Osteoblast (primary cell): Measurements from ENCODE around the gene AP4S1. TPM values are rescaled to one million over a fixed set of nuclear protein-coding genes. Genes with fewer than 3 reads are reported as not detected.
A peak's percentile ranks its signal among the peaks of the same experiment; 100 is the strongest.

Experiments
- DNase-seq: peaks from one replicate; pipeline ENCODE4 v3.0.0; 2011; ENCODE audit warnings: low spot score, mixed read lengths; ENCODE audit not compliant: insufficient read length; ENCODE audit errors: missing footprints
- H2AFZ ChIP-seq: 2 replicates; pipeline ENCODE4 v1.6.0; 2011; ENCODE audit warnings: mild to moderate bottlenecking, low read length
- H3K27ac ChIP-seq: 2 replicates; pipeline ENCODE4 v1.5.1; 2011; ENCODE audit warnings: mild to moderate bottlenecking, low read depth, low read length, moderate library complexity
- H3K27me3 ChIP-seq: 2 replicates; pipeline ENCODE4 v1.6.0; 2012; ENCODE audit warnings: mild to moderate bottlenecking, control low read depth, inconsistent platforms, low read length, moderate library complexity; ENCODE audit not compliant: insufficient read depth
- H3K36me3 ChIP-seq: 2 replicates; pipeline ENCODE4 v1.5.1; 2011; ENCODE audit warnings: mild to moderate bottlenecking, low read length, control low read depth, moderate library complexity; ENCODE audit not compliant: insufficient read depth
- H3K4me1 ChIP-seq: 2 replicates; pipeline ENCODE4 v1.5.1; 2011; ENCODE audit warnings: mild to moderate bottlenecking, low read length, control low read depth, moderate library complexity; ENCODE audit not compliant: insufficient read depth
- H3K4me2 ChIP-seq: 2 replicates; pipeline ENCODE4 v1.6.0; 2011; ENCODE audit warnings: mild to moderate bottlenecking, low read length; ENCODE audit not compliant: insufficient read depth
- H3K4me3 ChIP-seq: fragments of 200-600 bp; sonication (generic); 3 replicates; pipeline ENCODE4 v1.5.1; 2012; ENCODE audit warnings: mild to moderate bottlenecking, low read length, inconsistent platforms; ENCODE audit not compliant: insufficient read depth
- H3K79me2 ChIP-seq: 2 replicates; pipeline ENCODE4 v1.6.0; 2012; ENCODE audit warnings: mild to moderate bottlenecking, low read length, control low read depth, inconsistent platforms; ENCODE audit not compliant: insufficient read depth
- H3K9me3 ChIP-seq: 2 replicates; pipeline ENCODE4 v1.5.1; 2011; ENCODE audit warnings: low read depth, low read length, control low read depth
- H4K20me1 ChIP-seq: 2 replicates; pipeline ENCODE4 v1.6.0; 2012; ENCODE audit warnings: mild to moderate bottlenecking, low read length, control low read depth; ENCODE audit not compliant: insufficient read depth
- CTCF ChIP-seq: IDR thresholded peaks from 2 replicates; pipeline ENCODE4 v1.5.1; 2011; ENCODE audit warnings: mild to moderate bottlenecking, low read depth, low read length, moderate library complexity; ENCODE audit errors: extremely low read depth
- total RNA-seq: library from RNA; depleted of rRNA; stranded (reverse); fragments of >200 nt; gene quantifications from 2 replicates; pipeline ENCODE4 v1.2.3, GENCODE V29; 2012

The AP4S1 gene
- total RNA-seq, 1 donor: 5.4 TPM

- H3K27me3 ChIP-seq: no peaks in the 10 kb centered on the region
- no peak overlapping the region for H3K4me3 ChIP-seq
- no peak for TF ChIP-seq CTCF
- H2AFZ ChIP-seq: no peak overlapping the region
- no peak overlapping the region for H3K4me2 ChIP-seq
- H4K20me1 ChIP-seq: no peaks in the 10 kb centered on the region
- no peak for DNase-seq
- H3K36me3 ChIP-seq: no peaks in the 10 kb centered on the region
- peaks cover 15% of the 10 kb centered on the region for H3K79me2 ChIP-seq
- no peak overlapping the region for H3K27ac ChIP-seq
- no peaks in the 10 kb centered on the region for H3K9me3 ChIP-seq
- H3K4me1 ChIP-seq: peaks cover 3% of the 10 kb centered on the region
These were observed 5.0 kb downstream of the AP4S1 start for GRCh38 chr14:31030469-31030868.

DNA sequence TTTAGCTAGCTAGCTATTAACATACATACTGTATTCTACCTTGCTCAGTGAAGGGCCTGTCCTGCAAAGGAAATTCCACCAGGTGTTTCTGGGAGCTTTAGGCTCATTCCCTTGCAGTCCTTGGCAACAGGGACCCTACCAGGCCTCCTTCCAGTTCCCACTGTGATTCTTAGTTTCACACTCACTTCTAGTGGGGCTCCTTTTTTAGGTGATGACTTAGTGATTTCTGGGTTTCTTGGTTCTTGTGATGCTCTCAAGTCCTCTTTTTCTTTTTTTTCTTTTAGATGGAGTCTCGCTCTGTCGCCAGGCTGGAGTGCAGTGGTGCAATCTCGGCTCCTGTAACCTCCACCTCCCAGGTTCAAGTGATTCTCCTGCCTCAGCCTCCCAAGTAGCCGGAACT, 11.1 kb downstream of the AP4S1 start:
- no peak overlapping the region for H3K4me3 ChIP-seq

GRCh38 chr14:31037709-31038221, 12.3 kb downstream of the AP4S1 start:
- no peaks in the 10 kb centered on the region for H4K20me1 ChIP-seq
- no peak overlapping the region for H3K4me2 ChIP-seq
- no peak overlapping the region for H2AFZ ChIP-seq
- no peaks in the 10 kb centered on the region for H3K9me3 ChIP-seq
- H3K27me3 ChIP-seq: no peaks in the 10 kb centered on the region
- H3K4me1 ChIP-seq: no peaks in the 10 kb centered on the region
- no peak for DNase-seq
- no peak overlapping the region for H3K4me3 ChIP-seq
- H3K27ac ChIP-seq: no peak overlapping the region
- H3K79me2 ChIP-seq: no peaks in the 10 kb centered on the region
- no peaks in the 10 kb centered on the region for H3K36me3 ChIP-seq
- no peak for TF ChIP-seq CTCF

More for the DNA sequence above, 11.1 kb downstream of the AP4S1 start:
- Histone ChIP-seq H3K4me2 (no peak overlapping the region), H3K27ac (no peak overlapping the region), H3K36me3 (no peaks in the 10 kb centered on the region), H3K9me3 (no peaks in the 10 kb centered on the region), H3K27me3 (no peaks in the 10 kb centered on the region), H3K4me1 (no peaks in the 10 kb centered on the region), H3K79me2 (no peaks in the 10 kb centered on the region), H2AFZ (no peak overlapping the region), H4K20me1 (no peaks in the 10 kb centered on the region)
- no peak for DNase-seq
- TF ChIP-seq CTCF: no peak

- Histone ChIP-seq H3K79me2 (no peaks in the 10 kb centered on the region), H3K36me3 (no peaks in the 10 kb centered on the region), H2AFZ (no peak overlapping the region), H3K4me3 (no peak overlapping the region), H3K27ac (no peak overlapping the region), H3K9me3 (no peaks in the 10 kb centered on the region), H3K4me1 (no peaks in the 10 kb centered on the region), H4K20me1 (no peaks in the 10 kb centered on the region), H3K27me3 (no peaks in the 10 kb centered on the region), H3K4me2 (no peak overlapping the region)
- peak; percentile 13 for DNase-seq
- no peak for TF ChIP-seq CTCF
These were observed 13.2 kb downstream of the AP4S1 start for GRCh38 chr14:31038521-31039166.
